ENCODE data around the gene HSPA12B. TPM values are rescaled to one million over a fixed set of nuclear protein-coding genes. Genes with fewer than 3 reads are reported as not detected.
A peak's percentile ranks its signal among the peaks of the same experiment; 100 is the strongest.

Gene HSPA12B
- total and polyA plus RNA-seq, 9 of the 15 experiments (the other 6 are each of a cell fraction or from before 2014, with no cell fraction given): 0.03 to 0.07 TPM; not detected in 7

GRCh38 chr20:3767110-3767426 is 34.6 kb downstream of the HSPA12B start:
- TSS peak; percentile 58 for BruUV-seq (replicated peaks)
- POLR2A ChIA-PET: interaction anchor here (0.6 to 1.1 kb wide), 4 partner anchors 9 to 1994 kb away, joined by 3 to 5 read pairs (median 4); no protein-coding TSS in a partner anchor
- TF ChIP-seq ZNF140 (CRISPR knock-in tag; IDR thresholded peaks at IDR 0.05) (no peak), HMG20A (CRISPR knock-in tag; conservative IDR thresholded peaks at IDR 0.05) (no peak), ZKSCAN3 (CRISPR knock-in tag; IDR thresholded peaks at IDR 0.05) (no peak), ETV1 (tag; conservative IDR thresholded peaks at IDR 0.05; ENCODE audit: low read depth) (no peak), ZNF263 (CRISPR knock-in tag; IDR thresholded peaks at IDR 0.05; ENCODE audit: borderline replicate concordance) (peak; percentile 39; the same call in 1 of the 2 replicates), CXXC5 (CRISPR knock-in tag; IDR thresholded peaks at IDR 0.05) (no peak), BCLAF1 (IDR thresholded peaks at IDR 0.05; ENCODE audit: borderline replicate concordance in 1 of 2, control insufficient read depth in 1 of 2, low read depth in 2 of 2, low read length in 1 of 2) (no peak), SIN3A (IDR thresholded peaks at IDR 0.05; ENCODE audit: borderline replicate concordance in 2 of 2, control insufficient read depth in 1 of 2, low read depth in 2 of 2, low read length in 2 of 2) (peak in 1 of 2 experiments; percentile 12; a peak in 1 of 4 replicates), ETS1 (conservative IDR thresholded peaks at IDR 0.05; ENCODE audit: control insufficient read depth, low read depth, low read length) (no peak), PTRF (tag; IDR thresholded peaks at IDR 0.05) (no peak)

More at GRCh38 chr20:3767110-3767426, 34.6 kb downstream of the HSPA12B start:
- H3K9ac ChIP-seq (ENCODE audit: insufficient read depth in 1 of 2, low read depth in 2 of 2, low read length in 2 of 2): peak overlapping the region; percentile 59 to 88; a peak in 3 of 4 replicates
- H3K79me2 ChIP-seq (ENCODE audit: control insufficient read depth, insufficient read depth, low read length): peaks cover 27% of the 10 kb centered on the region
- no peaks in the 10 kb centered on the region for H3K27me3 ChIP-seq (ENCODE audit: control insufficient read depth in 2 of 2, insufficient read depth in 2 of 2, low read length in 2 of 2)
- intact Hi-C loops (cut with micrococcal nuclease) (no loop called here), in situ Hi-C loops (cut with MboI) (no loop called here)
- 0% methylated on average over 8 of the region's 21 CpGs for WGBS (ENCODE audit: insufficient coverage, low coverage, missing lambda C conversion rate)
- CTCF ChIA-PET (ENCODE audit: low intra/inter-chr PET ratio): no interaction called here
- ATAC-seq (peak; percentile 68), FAIRE-seq (peak; percentile 48), DNase-seq (ENCODE audit: extremely low read depth in 1 of 4, low spot score in 3 of 4) (peak; percentile 41 to 78 (median 59))
- H3K9me3 ChIP-seq (replicated peaks; ENCODE audit: control insufficient read depth, insufficient read depth, low read depth, low read length): no peaks in the 10 kb centered on the region
- H3K27ac ChIP-seq (ENCODE audit: extremely low read depth, low read depth, low read length): peak overlapping the region; percentile 66; the same call in 2 of the 3 replicates
- peak overlapping the region; percentile 81 for H3K4me2 ChIP-seq (ENCODE audit: insufficient read depth, low read length)
- peaks cover 11% of the 10 kb centered on the region; the same call in 2 of the 3 replicates for H3K36me3 ChIP-seq (ENCODE audit: control insufficient read depth, insufficient read depth, low read length)
- H3K9me1 ChIP-seq (ENCODE audit: control insufficient read depth, insufficient read depth, low read length): no peaks in the 10 kb centered on the region
- H4K20me1 ChIP-seq (replicated peaks; ENCODE audit: control insufficient read depth, insufficient read depth, low read length): no peaks in the 10 kb centered on the region
- peak overlapping the region; percentile 60 for H3K4me3 ChIP-seq
- peaks cover 9 to 42% of the 10 kb centered on the region in 2 experiments; a peak in 3 of 5 replicates for H3K4me1 ChIP-seq (replicated peaks in 1 of 2; ENCODE audit: control insufficient read depth in 2 of 2, insufficient read depth in 2 of 2, low read length in 2 of 2)
- H2AFZ ChIP-seq (ENCODE audit: low read depth, low read length): peak overlapping the region; percentile 89

All from K562 (cell line).